Epithelial cell of prostate (primary cell): ENCODE data around the gene AIM2.
A peak's percentile ranks its signal among the peaks of the same experiment; 100 is the strongest.
"Not testable (repeated sequence)": the region's sequence is repeated elsewhere in the genome, so short reads cannot be mapped to it uniquely, and the experiment has no call there.

Source experiments
- DNase-seq: peaks from one replicate; pipeline ENCODE4 v3.0.0-alpha.2; 2011; ENCODE audit warnings: low read depth, low spot score
- H3K27ac ChIP-seq: fragments of 450-650 bp; 2 replicates; pipeline ENCODE4 v1.5.1; 2017; ENCODE audit warnings: mild to moderate bottlenecking

Gene AIM2

GRCh38 chr1:159083013-159083412 is 6.4 kb upstream of the AIM2 start:
- DNase-seq = no peak
- H3K27ac ChIP-seq = no peak overlapping the region

- no peak overlapping the region for H3K27ac ChIP-seq
- no peak for DNase-seq
Observed at GRCh38 chr1:159081626-159082025, 5.1 kb upstream of the AIM2 start.

GRCh38 chr1:159079525-159079924 is 3.0 kb upstream of the AIM2 start:
- no peak for DNase-seq
- no peak overlapping the region for H3K27ac ChIP-seq

GRCh38 chr1:159077120-159077961 is 775 bp upstream of the AIM2 start:
- no peak overlapping the region for H3K27ac ChIP-seq
- no peak for DNase-seq

- H3K27ac ChIP-seq = no peak overlapping the region
- no peak for DNase-seq
Observed at GRCh38 chr1:159071970-159072582, 4.5 kb downstream of the AIM2 start.

- no peak overlapping the region for H3K27ac ChIP-seq
- DNase-seq = no peak
Observed at GRCh38 chr1:159068886-159069285, 7.7 kb downstream of the AIM2 start.

GRCh38 chr1:159067699-159068621 is 8.6 kb downstream of the AIM2 start:
- H3K27ac ChIP-seq = no peak overlapping the region

GRCh38 chr1:159066108-159066507 is 10.5 kb downstream of the AIM2 start:
- DNase-seq = no peak
- H3K27ac ChIP-seq = no peak overlapping the region

More at GRCh38 chr1:159067699-159068621, 8.6 kb downstream of the AIM2 start:
- DNase-seq = no peak

- no peak for DNase-seq
- H3K27ac ChIP-seq = no peak overlapping the region
Observed at GRCh38 chr1:159065106-159065505, 11.5 kb downstream of the AIM2 start.

- DNase-seq = no peak
- no peak overlapping the region for H3K27ac ChIP-seq
Observed at GRCh38 chr1:159058751-159059150, 17.8 kb downstream of the AIM2 start.

GRCh38 chr1:159056069-159056698 is 20.4 kb downstream of the AIM2 start:
- no peak for DNase-seq
- H3K27ac ChIP-seq = no peak overlapping the region

GRCh38 chr1:159055181-159055641 is 21.4 kb downstream of the AIM2 start:
- DNase-seq = peak; percentile 27
- H3K27ac ChIP-seq = peak overlapping the region; percentile 20

GRCh38 chr1:159054427-159054826 is 22.1 kb downstream of the AIM2 start:
- peak overlapping the region; percentile 20 for H3K27ac ChIP-seq

GRCh38 chr1:159051436-159051835 is 25.1 kb downstream of the AIM2 start:
- DNase-seq = no peak
- no peak overlapping the region for H3K27ac ChIP-seq

More at GRCh38 chr1:159054427-159054826, 22.1 kb downstream of the AIM2 start:
- no peak for DNase-seq

- not testable (repeated sequence) for H3K27ac ChIP-seq, DNase-seq
Observed at GRCh38 chr1:159046486-159046885, 30.1 kb downstream of the AIM2 start.

- no peak overlapping the region for H3K27ac ChIP-seq
- no peak for DNase-seq
Observed at GRCh38 chr1:159040893-159041724, 35.5 kb downstream of the AIM2 start.

GRCh38 chr1:159040206-159040605 is 36.4 kb downstream of the AIM2 start:
- DNase-seq = no peak
- H3K27ac ChIP-seq = no peak overlapping the region

GRCh38 chr1:159030877-159031447 is 45.6 kb downstream of the AIM2 start:
- no peak overlapping the region for H3K27ac ChIP-seq
- no peak for DNase-seq

GRCh38 chr1:159030311-159030710 is 46.3 kb downstream of the AIM2 start:
- DNase-seq = no peak
- no peak overlapping the region for H3K27ac ChIP-seq
